Keratinocyte (primary cell): ENCODE results near the gene PPFIBP2.
"Not testable (repeated sequence)": the region's sequence is repeated elsewhere in the genome, so short reads cannot be mapped to it uniquely, and the experiment has no call there.

ENCODE experiments used
- CTCF ChIP-seq, 3 experiments: IDR thresholded peaks in 1 of 3; conservative IDR thresholded peaks in 1 of 3; optimal IDR thresholded peaks in 1 of 3; 2 replicates in 2 of 3; 3 replicates in 1 of 3; pipeline versions ENCODE3 to v1.5.1; 2011; ENCODE audit warnings: low read length in 3 of 3, mild to moderate bottlenecking in 3 of 3, moderate library complexity in 2 of 3, control low read depth in 1 of 3, inconsistent platforms in 1 of 3; ENCODE audit not compliant: insufficient read depth in 2 of 3; ENCODE audit errors: extremely low read depth in 1 of 3
- EZH2 ChIP-seq: IDR thresholded peaks from one replicate; pipeline ENCODE4 v1.6.1; 2012; ENCODE audit warnings: inconsistent platforms, mild to moderate bottlenecking, low read length, moderate library complexity

GRCh38 chr11:7517743-7518142 is 3.9 kb downstream of the PPFIBP2 start:
- not testable (repeated sequence) for TF ChIP-seq CTCF (optimal IDR thresholded peaks at IDR 0.05 in 1 of 3, IDR thresholded peaks at IDR 0.05 in 1 of 3, conservative IDR thresholded peaks at IDR 0.05 in 1 of 3; ENCODE audit: extremely low read depth in 1 of 3, insufficient read depth in 2 of 3, low read length in 3 of 3); EZH2
